Measurements from ENCODE around the gene PGAP3.

- TF ChIP-seq CTCF (IDR thresholded peaks at IDR 0.05) (no peak), REST (IDR thresholded peaks at IDR 0.05; ENCODE audit: insufficient read depth in 1 of 2, low read depth in 2 of 2, low read length in 1 of 2) (no peak), TCF7L2 (IDR thresholded peaks at IDR 0.05; ENCODE audit: low read depth, low read length) (no peak), SIN3A (IDR thresholded peaks at IDR 0.05; ENCODE audit: borderline replicate concordance, insufficient read depth, low read depth, low read length) (peak; percentile 24; the same call in 1 of the 2 replicates), POLR2AphosphoS5 (IDR thresholded peaks at IDR 0.05; ENCODE audit: low read depth, low read length) (peak; percentile 64)
These were observed 11.9 kb upstream of the PGAP3 start, which contains the start of gene ERBB2 for GRCh38 chr17:39699818-39700147.
